Osteocyte (in vitro differentiated cells): Measurements from ENCODE around the gene RAB9A. TPM values are rescaled to one million over a fixed set of nuclear protein-coding genes. Genes with fewer than 3 reads are reported as not detected.

Source experiments
- DNase-seq: peaks from one replicate; pipeline ENCODE4 v3.0.0; 2021; ENCODE audit warnings: mixed read lengths; ENCODE audit not compliant: unreplicated experiment; ENCODE audit errors: extremely low spot score
- H3K27ac Mint-ChIP-seq: one replicate; pipeline ENCODE4 v1.8.0; 2021; ENCODE audit warnings: mild to moderate bottlenecking, mixed read lengths; ENCODE audit not compliant: unreplicated experiment
- H3K27me3 Mint-ChIP-seq: one replicate; pipeline ENCODE4 v1.8.0; 2021; ENCODE audit warnings: mixed read lengths; ENCODE audit not compliant: unreplicated experiment
- H3K36me3 Mint-ChIP-seq: one replicate; pipeline ENCODE4 v1.8.0; 2021; ENCODE audit warnings: mixed read lengths; ENCODE audit not compliant: unreplicated experiment
- H3K4me1 Mint-ChIP-seq: one replicate; pipeline ENCODE4 v1.8.0; 2021; ENCODE audit warnings: mixed read lengths; ENCODE audit not compliant: unreplicated experiment
- H3K4me3 Mint-ChIP-seq: one replicate; pipeline ENCODE4 v1.8.0; 2021; ENCODE audit warnings: mild to moderate bottlenecking, moderate library complexity, mixed read lengths; ENCODE audit not compliant: unreplicated experiment
- H3K9me3 Mint-ChIP-seq: one replicate; pipeline ENCODE4 v1.8.0; 2021; ENCODE audit warnings: mixed read lengths; ENCODE audit not compliant: unreplicated experiment
- CTCF ChIP-seq: fragments of 200-600 bp; sonication (generic); IDR thresholded peaks from 2 replicates; pipeline ENCODE4 v1.5.0; 2021; ENCODE audit warnings: antibody characterized with exemption, mild to moderate bottlenecking, moderate library complexity
- total RNA-seq: library from RNA; stranded (reverse); gene quantifications from 2 replicates; pipeline ENCODE4 v1.2.1, GENCODE V29; 2021

RAB9A gene
- total RNA-seq, 1 donor from 2014 or later, result 32.9 TPM

- no peak overlapping the region for H3K4me3 Mint-ChIP-seq
- no peak for TF ChIP-seq CTCF
Measured at GRCh38 chrX:13759152-13759718, 70.3 kb downstream of the RAB9A start.

More at GRCh38 chrX:13759152-13759718, 70.3 kb downstream of the RAB9A start:
- Mint-ChIP-seq H3K9me3 (no peaks in the 10 kb centered on the region), H3K27ac (no peak overlapping the region), H3K36me3 (peaks cover 17% of the 10 kb centered on the region), H3K4me1 (no peaks in the 10 kb centered on the region), H3K27me3 (no peaks in the 10 kb centered on the region)
- no peak for DNase-seq

Other genes starting within 250 kb of the RAB9A start
- not detected in 2 replicates for gene EGFL6, start 119.5 kb upstream of the RAB9A start, total RNA-seq
- 3.6 and 4.7 TPM in 2 replicates for gene TCEANC, start 36.0 kb upstream of the RAB9A start, total RNA-seq
- gene TRAPPC2, start 45.5 kb downstream of the RAB9A start, total RNA-seq, result 14.7 and 14.8 TPM in 2 replicates
- gene OFD1, start 45.6 kb downstream of the RAB9A start, total RNA-seq, result 15.2 and 17.3 TPM in 2 replicates
- gene GPM6B, start 128.0 kb downstream of the RAB9A start, total RNA-seq, result 10.7 and 12.0 TPM in 2 replicates